Loucy (cell line): ENCODE data around the gene OR4C3.

Source experiments
- CTCF ChIP-seq: fragments of 200-600 bp; sonication (generic); conservative IDR thresholded peaks from 2 replicates; pipeline ENCODE4 v1.5.1; 2014; ENCODE audit warnings: mild to moderate bottlenecking, antibody characterized with exemption, low read length
- EZH2phosphoT487 ChIP-seq: fragments of 200-600 bp; IDR thresholded peaks from 2 replicates; pipeline ENCODE4 v1.6.1; 2018; ENCODE audit warnings: antibody characterized with exemption, mild to moderate bottlenecking, moderate library complexity, borderline replicate concordance

GRCh38 chr11:48354013-48354412, 29.3 kb downstream of the OR4C3 start:
- TF ChIP-seq CTCF, result no peak
- TF ChIP-seq EZH2phosphoT487, result no peak
